Epithelial cell of proximal tubule (primary cell): ENCODE measurements around the gene KIAA1210. TPM values are rescaled to one million over a fixed set of nuclear protein-coding genes. Genes with fewer than 3 reads are reported as not detected.

Source experiments
- DNase-seq: peaks from one replicate; pipeline ENCODE4 v3.0.0-alpha.2; 2011; ENCODE audit warnings: low read depth
- H3K4me3 ChIP-seq: 2 replicates; pipeline ENCODE4 v1.5.1; 2011; ENCODE audit warnings: low read depth, mild to moderate bottlenecking, low read length
- CTCF ChIP-seq: conservative IDR thresholded peaks from 2 replicates; pipeline ENCODE4 v1.5.1; 2012; ENCODE audit warnings: low read depth, mild to moderate bottlenecking, low read length
- total RNA-seq: library from RNA; depleted of rRNA; stranded (reverse); fragments of >200 nt; gene quantifications from 2 replicates; pipeline ENCODE4 v1.2.3, GENCODE V29; 2015

Gene KIAA1210
- total RNA-seq, 1 donor from 2014 or later = not detected

- no peak for DNase-seq
- no peak for TF ChIP-seq CTCF
- H3K4me3 ChIP-seq = no peak overlapping the region
These were observed 58.5 kb downstream of the KIAA1210 start for GRCh38 chrX:119069128-119069527.

GRCh38 chrX:119067023-119067739, 60.4 kb downstream of the KIAA1210 start:
- no peak for DNase-seq
- TF ChIP-seq CTCF = peak; percentile 70
- no peak overlapping the region for H3K4me3 ChIP-seq

DNA sequence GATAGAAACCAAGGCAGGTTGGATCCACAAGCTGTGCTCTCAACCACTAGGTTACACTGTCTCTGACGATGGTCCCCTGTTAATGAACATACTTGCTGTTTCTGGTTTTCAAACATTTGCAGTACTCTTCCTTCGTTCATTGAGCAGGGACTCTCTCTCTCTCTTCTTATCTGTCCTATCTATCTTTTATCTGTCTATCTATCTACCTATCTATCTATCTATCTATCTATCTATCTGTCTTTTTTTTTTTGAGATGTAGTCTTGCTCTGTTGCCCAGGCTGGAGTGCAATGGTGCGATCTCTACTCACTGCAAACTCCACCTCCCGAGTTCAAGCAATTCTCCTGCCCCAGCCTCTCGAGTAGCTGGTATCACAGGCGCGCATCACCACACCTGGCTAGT, 64.2 kb downstream of the KIAA1210 start:
- no peak for DNase-seq
- no peak overlapping the region for H3K4me3 ChIP-seq
- no peak for TF ChIP-seq CTCF

DNA sequence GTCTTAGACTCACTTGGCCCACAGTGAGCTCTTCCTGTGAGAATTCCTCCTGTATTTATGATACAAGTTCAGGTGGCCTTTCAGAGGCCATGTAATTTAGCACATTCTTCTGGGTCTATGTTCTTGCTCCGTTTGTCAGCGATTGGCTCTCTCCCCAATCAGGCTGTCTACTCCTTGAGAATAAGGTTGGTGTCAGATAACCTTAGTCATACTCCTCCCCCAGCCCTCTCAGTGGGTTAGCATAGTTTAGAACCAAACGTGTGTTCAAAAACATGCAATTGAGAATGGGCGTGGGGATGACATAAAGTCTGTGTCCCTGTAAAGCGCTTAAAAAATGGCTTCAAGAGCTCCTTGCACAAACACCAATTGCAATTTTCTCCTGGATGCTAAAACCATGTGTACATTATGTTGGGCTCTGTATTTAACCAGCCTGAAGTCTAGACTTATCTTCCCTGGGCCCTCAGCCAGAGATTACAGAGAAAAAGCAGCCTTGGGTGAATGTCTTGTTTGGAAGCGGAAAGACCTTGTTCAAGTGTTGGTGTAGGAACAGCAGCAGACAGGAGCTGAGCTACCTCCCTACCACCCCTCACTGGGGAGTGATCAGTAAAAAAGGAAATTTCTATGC, 64.8 kb downstream of the KIAA1210 start:
- H3K4me3 ChIP-seq = no peak overlapping the region
- TF ChIP-seq CTCF = no peak
- DNase-seq = no peak

DNA sequence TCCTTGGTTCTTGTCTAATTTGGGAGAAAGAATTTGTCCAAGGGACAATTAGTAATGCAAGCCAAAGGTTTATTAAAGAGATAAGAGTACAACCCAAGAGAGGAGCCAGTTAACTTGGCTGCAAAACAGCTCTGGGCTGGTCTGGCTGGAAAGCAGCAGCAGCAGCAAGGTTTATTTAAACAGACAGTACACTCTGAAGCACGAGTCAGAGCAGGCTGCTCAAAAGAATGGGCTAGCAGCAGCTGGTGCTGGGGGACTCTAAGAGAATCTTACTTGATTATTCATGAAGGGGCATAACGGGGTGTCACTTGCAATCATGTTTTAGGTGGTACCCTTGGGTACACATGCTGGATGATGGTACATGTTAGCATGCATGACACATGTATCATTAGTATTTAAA, 71.9 kb downstream of the KIAA1210 start:
- H3K4me3 ChIP-seq = no peak overlapping the region
- DNase-seq = no peak
- TF ChIP-seq CTCF = no peak

DNA sequence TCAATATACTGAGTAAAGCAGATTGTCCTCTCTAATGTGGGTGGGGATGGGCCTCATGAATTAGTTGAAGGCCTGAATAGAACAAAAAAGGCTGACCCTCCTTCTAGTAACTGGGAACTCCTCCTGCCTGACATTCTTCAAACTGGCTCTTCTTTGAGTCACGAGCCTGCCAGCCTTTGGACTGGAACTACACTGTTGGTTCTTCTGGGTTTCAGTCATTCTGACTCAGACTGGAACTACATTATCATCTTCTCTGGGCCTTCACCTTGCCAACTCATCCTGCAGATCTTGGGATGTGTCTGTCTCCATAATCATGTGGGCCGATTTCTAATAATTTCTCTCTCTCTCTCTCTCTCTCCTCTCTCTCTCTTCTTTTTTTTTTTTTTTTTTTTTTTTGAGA, 81.7 kb downstream of the KIAA1210 start:
- DNase-seq = peak; percentile 6
- no peak overlapping the region for H3K4me3 ChIP-seq
- TF ChIP-seq CTCF = no peak

- DNase-seq = no peak
- H3K4me3 ChIP-seq = no peak overlapping the region
- TF ChIP-seq CTCF = no peak
These were observed 84.6 kb downstream of the KIAA1210 start for GRCh38 chrX:119042996-119043395.
